CD4-positive, alpha-beta T cell (primary cell): Measurements from ENCODE around the gene ETV4. TPM values are rescaled to one million over a fixed set of nuclear protein-coding genes. Genes with fewer than 3 reads are reported as not detected.

ENCODE experiments used
- ATAC-seq: fragments of 200-7000 bp; cut with Tn5 transposase; one replicate; pipeline ENCODE4 v1.10.0; 2022; ENCODE audit warnings: mild to moderate bottlenecking; ENCODE audit not compliant: poor library complexity
- CTCF ChIA-PET: fragments of 350-600 bp; sonication (Branson Sonifier 250); formaldehyde crosslinking; loops from one replicate; lab custom pipeline; 2021; ENCODE audit warnings: antibody characterized with exemption, inconsistent platforms; lab: Charles Lee
- POLR2A ChIA-PET: fragments of 350-600 bp; sonication (Branson Sonifier 250); formaldehyde crosslinking; loops from one replicate; lab custom pipeline; 2021; ENCODE audit warnings: antibody characterized with exemption, inconsistent platforms; lab: Charles Lee
- DNase-seq, 14 experiments: peaks; one replicate each; pipeline ENCODE4 v3.0.0-alpha.2; 2013 to 2020; ENCODE audit warnings: mixed read lengths in 2 of 14
- H3K27ac ChIP-seq, 2 donors: one replicate each; pipeline versions ENCODE4 v1.5.1 to v1.7.0; 2013; ENCODE audit warnings: low read length in 2 of 2, low read depth in 1 of 2, mild to moderate bottlenecking in 1 of 2
- H3K27me3 ChIP-seq, 2 experiments: 1 replicate in 1 of 2; 2 replicates in 1 of 2; pipeline versions ENCODE4 v1.6.1 to v1.7.0; 2013; ENCODE audit warnings: low read length in 2 of 2, control low read depth in 1 of 2, mild to moderate bottlenecking in 1 of 2, moderate library complexity in 1 of 2; ENCODE audit not compliant: insufficient read depth in 2 of 2, control insufficient read depth in 1 of 2
- H3K36me3 ChIP-seq: one replicate; pipeline ENCODE4 v1.6.1; 2013; ENCODE audit warnings: low read length, control low read depth; ENCODE audit not compliant: insufficient read depth
- H3K4me1 ChIP-seq: one replicate; pipeline ENCODE4 v1.6.1; 2013; ENCODE audit warnings: low read length, control low read depth; ENCODE audit not compliant: insufficient read depth
- H3K4me3 ChIP-seq: one replicate; pipeline ENCODE4 v1.5.1; 2013; ENCODE audit warnings: mild to moderate bottlenecking, low read length, moderate library complexity
- H3K9me3 ChIP-seq, 2 experiments: 1 replicate in 1 of 2; 2 replicates in 1 of 2; pipeline versions ENCODE4 v1.6.1 to v1.7.0; 2013; ENCODE audit warnings: low read length in 2 of 2, mild to moderate bottlenecking in 2 of 2, control low read depth in 1 of 2, moderate library complexity in 1 of 2; ENCODE audit not compliant: control insufficient read depth in 1 of 2, insufficient read depth in 1 of 2
- H3K27ac Mint-ChIP-seq: one replicate; pipeline ENCODE4 v1.8.0; 2020; ENCODE audit warnings: mixed read lengths
- H3K27me3 Mint-ChIP-seq: one replicate; pipeline ENCODE4 v1.8.0; 2021; ENCODE audit warnings: mixed read lengths
- H3K36me3 Mint-ChIP-seq: one replicate; pipeline ENCODE4 v1.8.0; 2021; ENCODE audit warnings: low read depth, mixed read lengths
- H3K4me1 Mint-ChIP-seq: one replicate; pipeline ENCODE4 v1.8.0; 2021; ENCODE audit warnings: low read depth, mixed read lengths
- H3K4me3 Mint-ChIP-seq: one replicate; pipeline ENCODE4 v1.8.0; 2020; ENCODE audit warnings: mild to moderate bottlenecking, mixed read lengths
- H3K9me3 Mint-ChIP-seq: one replicate; pipeline ENCODE4 v1.8.0; 2020; ENCODE audit warnings: mixed read lengths
- intact Hi-C, 2 experiments: fragments of 100-400 bp; cut with DNase I in 1 of 2; cut with micrococcal nuclease in 1 of 2; formaldehyde crosslinking; loops; one replicate each; pipeline versions ENCODE4 v1.15.1 to v1.9.0; 2023 to 2025; cut with DNase I, micrococcal nuclease
- total RNA-seq, 174 experiments: library from RNA in 2 of 174; stranded (reverse) in 2 of 174; gene quantifications; one replicate each; pipeline ENCODE4 v1.2.3 and lab custom pipeline; 2021 to 2026
- TF ChIP-seq, protein P1 (sequence below): fragments of 200-600 bp; IDR thresholded peaks from one replicate; pipeline ENCODE4 v1.8.0; 2022; ENCODE audit warnings: antibody characterized with exemption, mild to moderate bottlenecking

Gene ETV4
- total RNA-seq, 2 experiments from 2014 or later, result not detected

DNA sequence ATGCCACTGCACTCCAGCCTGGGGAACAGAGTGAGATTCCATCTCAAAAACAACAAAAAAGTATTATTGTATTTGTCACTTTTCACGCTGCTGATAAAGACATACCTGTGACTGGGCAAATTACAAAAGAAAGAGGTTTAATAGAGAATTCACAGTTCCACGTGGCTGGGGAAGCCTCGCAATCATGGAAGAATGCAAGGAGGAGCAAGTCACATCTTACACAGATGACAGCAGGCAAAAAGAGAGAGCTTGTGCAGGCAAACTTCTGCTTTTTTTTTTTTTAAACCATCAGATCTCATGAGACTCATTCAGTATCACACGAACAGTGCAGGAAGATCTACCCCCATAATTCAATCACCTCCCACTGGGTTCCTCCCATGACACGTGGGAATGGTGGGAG, 41.5 kb upstream of the ETV4 start:
- Histone ChIP-seq H3K27me3 (no peaks in the 10 kb centered on the region), H3K36me3 (no peaks in the 10 kb centered on the region), H3K4me3 (no peak overlapping the region), H3K9me3 (no peaks in the 10 kb centered on the region), H3K27ac (no peak overlapping the region), H3K4me1 (no peaks in the 10 kb centered on the region)
- no peak overlapping the region for H3K27ac Mint-ChIP-seq
- TF ChIP-seq, protein P1, sequence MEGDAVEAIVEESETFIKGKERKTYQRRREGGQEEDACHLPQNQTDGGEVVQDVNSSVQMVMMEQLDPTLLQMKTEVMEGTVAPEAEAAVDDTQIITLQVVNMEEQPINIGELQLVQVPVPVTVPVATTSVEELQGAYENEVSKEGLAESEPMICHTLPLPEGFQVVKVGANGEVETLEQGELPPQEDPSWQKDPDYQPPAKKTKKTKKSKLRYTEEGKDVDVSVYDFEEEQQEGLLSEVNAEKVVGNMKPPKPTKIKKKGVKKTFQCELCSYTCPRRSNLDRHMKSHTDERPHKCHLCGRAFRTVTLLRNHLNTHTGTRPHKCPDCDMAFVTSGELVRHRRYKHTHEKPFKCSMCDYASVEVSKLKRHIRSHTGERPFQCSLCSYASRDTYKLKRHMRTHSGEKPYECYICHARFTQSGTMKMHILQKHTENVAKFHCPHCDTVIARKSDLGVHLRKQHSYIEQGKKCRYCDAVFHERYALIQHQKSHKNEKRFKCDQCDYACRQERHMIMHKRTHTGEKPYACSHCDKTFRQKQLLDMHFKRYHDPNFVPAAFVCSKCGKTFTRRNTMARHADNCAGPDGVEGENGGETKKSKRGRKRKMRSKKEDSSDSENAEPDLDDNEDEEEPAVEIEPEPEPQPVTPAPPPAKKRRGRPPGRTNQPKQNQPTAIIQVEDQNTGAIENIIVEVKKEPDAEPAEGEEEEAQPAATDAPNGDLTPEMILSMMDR, result no peak
- CTCF ChIA-PET, result no interaction called here
- no peaks in the 10 kb centered on the region for H3K4me1 Mint-ChIP-seq
- H3K4me3 Mint-ChIP-seq, result no peak overlapping the region
- DNase-seq (no peak), ATAC-seq (no peak)
- H3K36me3 Mint-ChIP-seq, result no peaks in the 10 kb centered on the region
- intact Hi-C loops, result no loop called here
- no peaks in the 10 kb centered on the region for H3K9me3 Mint-ChIP-seq
- POLR2A ChIA-PET, result no interaction called here
- H3K27me3 Mint-ChIP-seq, result no peaks in the 10 kb centered on the region

DNA sequence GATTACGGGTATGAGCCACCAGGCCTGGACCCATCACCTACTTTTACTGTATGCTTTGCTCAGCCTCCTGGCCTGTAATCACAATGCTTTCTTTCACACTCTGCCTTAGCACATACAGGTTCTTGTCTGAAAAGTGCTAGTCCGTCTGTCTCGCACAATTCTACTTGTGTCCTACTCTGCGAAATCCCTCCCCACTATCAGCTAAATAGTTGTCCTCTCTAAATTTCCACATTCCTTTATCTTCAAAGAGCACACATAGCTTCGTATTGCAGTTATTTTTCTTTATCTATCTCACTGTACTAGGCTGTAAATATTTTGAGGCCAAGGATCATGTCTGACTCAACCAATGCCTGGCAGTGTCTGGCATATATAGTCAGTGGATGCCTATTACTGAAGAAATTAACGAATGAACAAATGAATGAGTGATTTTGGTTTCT, 38.5 kb upstream of the ETV4 start:
- Histone ChIP-seq H3K4me3 (no peak overlapping the region), H3K27ac (no peak overlapping the region), H3K36me3 (no peaks in the 10 kb centered on the region), H3K9me3 (no peaks in the 10 kb centered on the region), H3K4me1 (peaks cover 2% of the 10 kb centered on the region), H3K27me3 (no peaks in the 10 kb centered on the region)
- Mint-ChIP-seq H3K27ac (no peak overlapping the region), H3K36me3 (no peaks in the 10 kb centered on the region), H3K4me3 (no peak overlapping the region), H3K27me3 (no peaks in the 10 kb centered on the region), H3K9me3 (no peaks in the 10 kb centered on the region), H3K4me1 (peaks cover under 1% of the 10 kb centered on the region)
- ChIA-PET POLR2A (no interaction called here), CTCF (no interaction called here)
- intact Hi-C loops, result no loop called here
- DNase-seq (no peak), ATAC-seq (no peak)
- TF ChIP-seq, protein P1, result no peak

DNA sequence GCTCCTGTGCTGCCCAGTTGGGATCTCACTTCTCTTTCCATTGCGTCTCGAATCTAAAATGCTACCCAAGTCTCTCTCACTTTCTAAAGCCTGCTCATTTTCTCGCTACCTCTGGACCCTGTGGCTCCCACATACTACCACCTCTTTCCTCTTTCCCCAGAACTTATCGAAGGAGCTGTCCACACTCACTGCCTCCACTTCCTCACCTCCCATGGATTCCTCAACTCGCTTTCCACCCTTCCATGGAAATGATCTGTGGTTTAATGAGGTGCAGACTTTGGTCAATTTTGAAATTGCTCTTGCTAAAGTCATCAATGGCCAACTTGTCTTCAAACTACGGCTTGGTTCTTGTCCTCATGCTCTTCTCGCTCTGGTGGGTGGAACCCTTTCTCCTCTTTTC, 37.2 kb upstream of the ETV4 start:
- TF ChIP-seq, protein P1, result no peak
- Mint-ChIP-seq H3K36me3 (no peaks in the 10 kb centered on the region), H3K9me3 (no peaks in the 10 kb centered on the region), H3K4me3 (no peak overlapping the region), H3K27me3 (no peaks in the 10 kb centered on the region), H3K4me1 (peaks cover 14% of the 10 kb centered on the region), H3K27ac (no peak overlapping the region)
- ChIA-PET POLR2A (no interaction called here), CTCF (no interaction called here)
- no peak for ATAC-seq
- DNase-seq, result no peak
- no peaks in the 10 kb centered on the region for H3K27me3 ChIP-seq
- no peak overlapping the region for H3K27ac ChIP-seq
- H3K4me3 ChIP-seq, result no peak overlapping the region
- H3K9me3 ChIP-seq, result no peaks in the 10 kb centered on the region
- peaks cover 15% of the 10 kb centered on the region for H3K4me1 ChIP-seq
- intact Hi-C loops, result no loop called here
- no peaks in the 10 kb centered on the region for H3K36me3 ChIP-seq
